Fibroblast of the aortic adventitia (primary cell): Measurements from ENCODE around the gene CRNKL1. TPM values are rescaled to one million over a fixed set of nuclear protein-coding genes. Genes with fewer than 3 reads are reported as not detected.

Experiments
- DNase-seq: peaks from one replicate; pipeline ENCODE4 v3.0.0-alpha.2; 2010; ENCODE audit warnings: low read depth
- H3K4me3 ChIP-seq: 2 replicates; pipeline ENCODE4 v1.5.1; 2011; ENCODE audit warnings: low read depth, mild to moderate bottlenecking, control low read depth, low read length, moderate library complexity
- total RNA-seq: library from RNA; depleted of rRNA; stranded (reverse); fragments of >200 nt; gene quantifications from 2 replicates; pipeline ENCODE4 v1.2.3, GENCODE V29; 2012; ENCODE audit warnings: low replicate concordance
- TF ChIP-seq, protein P1 (sequence below): IDR thresholded peaks from 2 replicates; pipeline ENCODE4 v1.5.1; 2011; ENCODE audit warnings: mild to moderate bottlenecking, low read length, control low read depth, inconsistent platforms; ENCODE audit not compliant: insufficient read depth

Gene CRNKL1
- total RNA-seq, 1 donor, result 31.2 TPM

DNA sequence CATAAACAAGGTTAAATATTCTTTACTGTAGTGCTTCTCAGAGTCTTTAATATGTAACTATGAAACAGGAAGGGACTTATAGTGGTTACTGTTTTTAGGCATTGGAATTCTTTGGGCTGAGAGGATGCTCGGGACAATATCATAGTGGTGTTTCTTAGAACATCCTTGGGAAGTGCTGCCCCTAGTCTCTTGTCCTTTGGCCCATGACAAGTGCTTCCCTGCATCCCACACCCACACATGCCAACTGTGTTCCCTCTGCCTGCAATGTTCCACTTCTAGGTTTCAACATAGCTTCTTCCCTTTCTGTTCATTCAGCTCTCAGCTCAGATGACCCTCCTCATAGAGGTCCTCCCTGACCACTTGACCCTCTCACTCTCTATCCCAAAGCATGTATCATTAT is 37.7 kb upstream of the CRNKL1 start:
- TF ChIP-seq, protein P1, sequence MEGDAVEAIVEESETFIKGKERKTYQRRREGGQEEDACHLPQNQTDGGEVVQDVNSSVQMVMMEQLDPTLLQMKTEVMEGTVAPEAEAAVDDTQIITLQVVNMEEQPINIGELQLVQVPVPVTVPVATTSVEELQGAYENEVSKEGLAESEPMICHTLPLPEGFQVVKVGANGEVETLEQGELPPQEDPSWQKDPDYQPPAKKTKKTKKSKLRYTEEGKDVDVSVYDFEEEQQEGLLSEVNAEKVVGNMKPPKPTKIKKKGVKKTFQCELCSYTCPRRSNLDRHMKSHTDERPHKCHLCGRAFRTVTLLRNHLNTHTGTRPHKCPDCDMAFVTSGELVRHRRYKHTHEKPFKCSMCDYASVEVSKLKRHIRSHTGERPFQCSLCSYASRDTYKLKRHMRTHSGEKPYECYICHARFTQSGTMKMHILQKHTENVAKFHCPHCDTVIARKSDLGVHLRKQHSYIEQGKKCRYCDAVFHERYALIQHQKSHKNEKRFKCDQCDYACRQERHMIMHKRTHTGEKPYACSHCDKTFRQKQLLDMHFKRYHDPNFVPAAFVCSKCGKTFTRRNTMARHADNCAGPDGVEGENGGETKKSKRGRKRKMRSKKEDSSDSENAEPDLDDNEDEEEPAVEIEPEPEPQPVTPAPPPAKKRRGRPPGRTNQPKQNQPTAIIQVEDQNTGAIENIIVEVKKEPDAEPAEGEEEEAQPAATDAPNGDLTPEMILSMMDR, result no peak
- DNase-seq, result no peak
- H3K4me3 ChIP-seq, result no peak overlapping the region

DNA sequence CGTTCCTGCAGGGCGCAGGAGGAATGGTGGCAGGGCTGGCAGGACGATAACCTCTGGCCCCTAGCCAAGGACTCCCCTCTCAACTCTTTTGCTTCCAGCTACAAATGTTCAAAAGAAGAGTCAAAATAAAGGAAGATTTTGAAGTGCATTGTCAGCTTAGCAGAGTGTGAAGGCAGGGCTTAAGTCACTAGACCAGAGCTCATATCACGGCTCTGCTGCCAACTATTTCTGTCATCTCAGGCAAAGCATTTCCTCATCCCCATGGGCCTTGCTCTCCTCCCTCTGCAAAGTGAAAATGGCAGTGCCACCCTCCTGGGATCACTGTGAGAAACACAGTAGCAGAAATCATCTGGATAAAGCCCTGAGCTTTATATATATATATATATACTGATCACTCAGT is 36.8 kb upstream of the CRNKL1 start:
- no peak overlapping the region for H3K4me3 ChIP-seq
- TF ChIP-seq, protein P1, result no peak
- DNase-seq, result no peak

DNA sequence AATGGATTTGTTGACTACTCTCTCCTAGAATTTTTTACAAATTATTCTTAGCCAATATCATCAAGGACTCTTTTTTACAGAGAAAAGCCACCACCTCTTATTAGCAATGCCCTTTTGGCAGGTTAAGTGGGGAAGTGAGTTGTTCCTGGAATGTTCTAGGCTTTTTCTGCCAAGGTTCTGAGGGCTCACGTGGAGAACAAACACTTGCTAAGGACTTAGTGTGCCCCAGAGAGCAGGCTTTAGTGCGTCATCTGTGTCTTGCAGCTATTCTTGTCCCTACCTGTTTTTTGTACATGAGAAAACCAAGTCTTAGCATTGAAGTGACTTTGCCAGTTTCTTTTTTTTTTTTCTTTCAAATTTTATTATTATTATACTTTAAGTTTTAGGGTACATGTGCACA is 33.5 kb upstream of the CRNKL1 start:
- TF ChIP-seq, protein P1, result no peak
- peak; percentile 5 for DNase-seq
- no peak overlapping the region for H3K4me3 ChIP-seq

DNA sequence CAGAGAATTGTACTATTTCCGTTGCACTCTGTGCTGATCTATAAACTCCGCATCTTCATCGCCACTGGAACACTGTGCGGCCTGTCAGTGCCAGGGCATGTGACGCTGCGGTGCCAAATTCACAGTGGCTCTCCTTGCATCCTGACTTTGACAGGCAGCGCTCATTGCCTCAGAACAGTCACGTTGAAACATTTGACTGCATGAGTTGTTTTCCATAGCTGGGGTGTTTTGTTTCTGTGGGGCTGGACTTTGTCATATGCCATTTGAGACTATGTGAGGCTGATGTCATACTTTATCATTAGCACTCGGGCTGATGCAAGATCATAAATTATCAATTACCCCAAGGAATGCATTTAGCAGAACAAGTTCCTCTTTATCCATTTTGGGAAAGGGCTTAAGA is 32.8 kb upstream of the CRNKL1 start:
- no peak for DNase-seq
- H3K4me3 ChIP-seq, result no peak overlapping the region
- TF ChIP-seq, protein P1, result no peak

DNA sequence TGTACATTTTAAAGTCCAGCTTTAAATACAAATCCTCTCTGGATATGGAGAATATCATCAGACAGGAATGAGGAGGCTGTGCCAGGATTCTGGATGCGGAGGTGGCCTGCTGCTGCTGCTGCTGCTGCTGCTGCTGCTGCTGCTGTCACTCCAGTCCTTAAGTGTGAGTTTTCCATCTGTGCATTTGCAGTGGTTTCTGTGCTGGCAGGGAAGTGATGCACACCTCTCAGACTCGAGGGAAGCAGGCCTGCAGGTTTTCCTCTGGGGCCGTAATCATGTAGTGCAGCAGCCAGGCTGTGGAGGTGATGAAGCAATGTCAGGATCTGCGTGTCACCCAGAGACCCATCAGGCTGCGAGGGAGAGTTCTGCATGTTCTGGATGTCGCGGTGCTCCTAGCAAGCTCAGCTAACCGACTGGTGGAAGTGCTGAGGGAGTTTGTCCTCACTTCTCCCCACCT is 32.1 kb upstream of the CRNKL1 start:
- no peak overlapping the region for H3K4me3 ChIP-seq
- no peak for DNase-seq
- TF ChIP-seq, protein P1, result no peak

DNA sequence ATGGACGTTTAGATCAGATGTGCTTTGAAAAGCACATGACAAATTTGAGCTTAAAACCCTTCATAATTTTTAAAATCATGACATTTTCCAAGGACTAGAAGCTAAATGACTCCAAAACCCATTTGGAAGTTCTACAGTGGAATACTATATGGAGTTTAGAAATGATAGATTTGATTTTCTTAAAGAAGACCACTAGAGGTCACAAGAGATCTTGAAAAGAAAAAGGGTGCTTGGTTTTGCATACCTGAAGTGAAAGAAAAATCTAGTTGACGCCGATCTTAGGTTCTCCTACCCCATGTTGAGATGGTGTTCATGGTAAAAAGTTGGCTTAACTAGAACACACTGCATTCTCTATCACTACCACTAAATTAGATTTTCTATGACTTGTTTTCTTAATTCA is 31.5 kb upstream of the CRNKL1 start:
- peak; percentile 58 for DNase-seq
- H3K4me3 ChIP-seq, result no peak overlapping the region
- TF ChIP-seq, protein P1, result peak; percentile 45

DNA sequence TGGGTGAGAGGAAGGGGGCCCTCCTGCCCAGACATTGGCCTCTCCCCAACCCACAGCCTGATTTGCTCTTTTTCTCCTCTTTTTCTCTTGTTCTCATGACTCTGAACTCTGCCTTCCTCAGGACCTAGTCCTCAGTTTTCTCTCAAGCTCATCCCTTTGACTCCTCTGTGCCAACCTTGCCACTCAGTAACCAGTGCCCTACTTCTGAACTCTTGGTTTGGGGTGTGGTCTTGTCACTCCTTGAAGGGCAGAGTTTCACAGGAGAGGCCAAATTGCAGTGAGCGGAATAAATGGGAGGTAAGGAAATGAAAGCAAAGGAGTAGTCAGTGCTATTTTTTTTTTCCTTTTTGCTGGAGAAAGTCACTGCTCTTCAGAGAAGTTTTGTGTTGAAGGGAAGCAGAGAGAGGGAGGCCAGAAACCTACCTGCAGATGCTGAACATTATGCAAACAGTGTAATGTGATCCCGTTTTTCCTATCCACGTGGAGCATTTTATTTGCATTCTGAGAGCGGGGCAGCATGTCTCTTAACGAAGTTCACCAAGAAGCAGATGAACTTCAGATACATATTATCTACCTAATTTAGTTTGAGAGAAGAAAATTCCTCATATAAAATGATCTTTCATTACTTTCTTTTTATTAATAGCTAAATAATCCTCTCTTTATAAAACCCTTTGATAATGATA is 27.0 kb upstream of the CRNKL1 start:
- H3K4me3 ChIP-seq, result no peak overlapping the region
- DNase-seq, result no peak
- TF ChIP-seq, protein P1, result no peak
